GM19240 (cell line): Measurements from ENCODE around the gene ABLIM2.

ENCODE experiments used
- DNase-seq: peaks from one replicate; pipeline ENCODE4 v3.0.0; 2011; ENCODE audit warnings: low spot score; ENCODE audit not compliant: insufficient read length

The ABLIM2 gene

DNA sequence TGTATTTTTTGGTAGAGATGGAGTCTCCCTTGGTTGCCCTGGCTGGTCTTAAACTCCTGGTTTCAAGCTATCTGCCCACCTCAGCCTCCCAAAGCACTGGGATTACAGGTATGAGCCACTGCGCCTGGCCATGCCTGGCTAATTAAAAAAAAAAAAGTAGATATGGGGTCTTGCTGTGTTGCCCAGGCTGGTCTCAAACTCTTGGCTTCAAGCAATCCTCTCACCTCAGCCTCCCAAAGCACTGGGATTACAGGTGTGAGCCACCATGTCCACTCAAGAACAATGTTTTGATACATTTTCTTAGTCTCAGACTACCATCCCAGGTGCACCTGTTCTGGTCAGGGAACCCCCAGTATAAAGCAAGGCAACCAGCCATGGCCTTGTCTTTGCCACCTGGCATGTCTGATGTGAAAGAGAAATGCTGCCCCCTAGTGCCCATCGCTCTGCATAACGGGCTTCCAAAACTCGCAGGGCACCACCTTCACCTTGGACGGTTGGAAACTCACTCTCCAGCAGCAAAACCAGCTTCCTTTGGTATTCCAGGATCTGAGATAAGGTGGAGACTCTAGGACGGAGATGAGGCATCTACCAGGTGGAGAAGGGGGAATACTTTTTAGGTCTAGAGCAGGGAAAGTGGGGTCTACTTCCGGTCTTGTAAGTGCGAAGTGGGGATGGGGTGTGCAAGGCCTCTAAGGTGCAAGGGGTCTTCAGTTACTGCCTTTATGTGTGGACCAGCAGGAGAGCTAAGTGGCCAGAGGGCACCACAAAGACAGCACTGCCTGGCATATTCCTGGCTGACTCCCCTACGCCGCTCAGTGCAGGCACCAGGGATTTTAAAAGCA is 171.2 kb downstream of the ABLIM2 start:
- DNase-seq: peak; percentile 81

- no peak for DNase-seq
These were observed 172.6 kb downstream of the ABLIM2 start for GRCh38 chr4:7985891-7986441.

DNA sequence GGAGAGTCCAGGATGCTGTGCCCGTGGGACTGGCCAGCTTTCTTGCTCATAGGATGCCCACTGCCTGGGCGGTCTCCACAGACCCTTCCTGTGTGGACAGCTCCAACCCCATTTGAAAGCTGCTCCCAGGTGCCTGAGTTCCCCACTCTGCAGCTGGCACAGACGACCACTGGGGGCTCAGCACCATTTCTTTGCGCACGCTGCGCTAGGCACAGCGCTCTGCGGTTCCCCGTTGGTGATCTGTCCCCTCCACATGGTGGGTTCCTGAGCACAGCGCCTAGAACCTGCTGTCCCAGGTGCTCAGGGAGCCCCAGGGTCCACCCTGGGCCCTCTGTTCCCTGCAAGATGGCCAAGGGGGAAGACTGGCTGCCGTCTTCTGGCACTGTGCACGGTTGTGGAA is 173.5 kb downstream of the ABLIM2 start:
- no peak for DNase-seq

GRCh38 chr4:7984286-7984925 is 174.2 kb downstream of the ABLIM2 start:
- DNase-seq: no peak

- no peak for DNase-seq
These were observed 175.3 kb downstream of the ABLIM2 start for GRCh38 chr4:7983296-7983695.

DNA sequence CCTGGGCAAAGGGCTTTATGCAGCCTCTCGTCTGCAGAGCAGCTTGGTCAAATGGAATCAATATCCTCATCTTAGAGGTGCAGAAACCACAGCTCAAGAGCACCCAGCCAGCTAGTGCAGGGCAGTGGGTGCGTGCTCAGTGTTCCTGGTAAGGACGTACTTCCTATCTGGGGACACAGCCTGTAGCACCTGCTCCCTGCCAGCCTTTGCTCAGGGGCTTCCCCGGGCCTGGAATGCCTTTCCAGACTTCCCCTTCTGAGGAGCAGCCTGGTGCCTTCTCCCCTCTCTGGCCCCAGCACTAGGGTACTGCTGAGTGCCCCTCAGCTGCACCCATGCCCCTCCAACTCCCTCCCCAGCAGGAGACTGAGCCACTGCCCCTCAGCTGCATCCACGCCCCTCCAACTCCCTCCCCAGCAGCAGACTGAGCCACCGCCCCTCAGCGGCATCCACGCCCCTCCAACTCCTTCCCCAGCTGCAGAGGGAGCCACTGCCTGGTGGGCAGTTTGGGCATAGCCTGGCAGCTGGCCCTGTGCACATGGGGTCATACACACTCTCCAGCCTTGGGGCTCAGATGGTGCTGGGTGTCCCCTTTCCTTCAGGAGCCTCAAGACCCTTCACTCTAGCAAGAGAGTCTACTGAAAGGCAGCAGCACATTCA is 176.7 kb downstream of the ABLIM2 start:
- DNase-seq: no peak

GRCh38 chr4:7980036-7980435 is 178.6 kb downstream of the ABLIM2 start:
- no peak for DNase-seq

- DNase-seq: no peak
These were observed 179.0 kb downstream of the ABLIM2 start for GRCh38 chr4:7979652-7979968.

- DNase-seq: no peak
These were observed 179.5 kb downstream of the ABLIM2 start for GRCh38 chr4:7978907-7979651.

DNA sequence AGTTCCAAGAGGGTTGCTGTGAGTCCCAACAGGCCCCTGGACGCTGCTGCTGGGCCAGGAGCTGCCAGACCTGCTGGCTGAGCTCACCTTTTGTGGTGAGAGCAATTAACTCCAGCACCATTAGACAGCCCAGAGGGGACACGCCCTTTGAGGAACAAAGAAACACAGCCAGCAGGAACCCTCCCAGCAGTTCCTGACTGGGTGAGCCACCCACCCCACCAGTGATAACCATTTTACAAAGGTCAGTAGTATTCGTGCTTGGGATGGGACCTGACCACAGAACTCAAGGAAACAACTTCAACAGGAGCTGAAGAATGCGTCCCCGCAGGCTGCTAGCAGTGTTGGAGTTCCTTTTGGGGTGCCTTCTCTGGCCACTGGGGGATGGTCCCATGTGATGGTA is 180.1 kb downstream of the ABLIM2 start:
- no peak for DNase-seq

- DNase-seq: no peak
These were observed 182.0 kb downstream of the ABLIM2 start for GRCh38 chr4:7976634-7977033.

DNA sequence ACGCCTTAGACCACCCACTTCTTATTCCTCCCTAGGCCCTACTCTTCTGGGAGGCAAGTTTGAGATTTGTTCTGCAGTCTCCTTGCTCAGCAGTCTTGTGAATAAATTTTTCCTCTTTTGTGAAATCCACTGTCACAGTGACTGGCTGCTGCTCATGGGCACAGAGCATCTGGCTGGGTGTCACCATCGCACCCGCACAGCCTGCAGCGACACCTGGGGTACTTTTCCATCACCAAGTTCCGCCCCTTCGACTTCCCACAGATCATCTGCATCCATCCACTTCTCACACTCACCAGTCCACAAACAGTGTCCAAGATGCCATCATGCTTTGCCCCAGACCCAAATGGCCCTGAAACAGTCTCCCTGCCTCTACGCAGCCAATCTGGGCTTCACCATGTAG is 182.6 kb downstream of the ABLIM2 start:
- DNase-seq: no peak

GRCh38 chr4:7974425-7974824 is 184.2 kb downstream of the ABLIM2 start:
- no peak for DNase-seq

DNA sequence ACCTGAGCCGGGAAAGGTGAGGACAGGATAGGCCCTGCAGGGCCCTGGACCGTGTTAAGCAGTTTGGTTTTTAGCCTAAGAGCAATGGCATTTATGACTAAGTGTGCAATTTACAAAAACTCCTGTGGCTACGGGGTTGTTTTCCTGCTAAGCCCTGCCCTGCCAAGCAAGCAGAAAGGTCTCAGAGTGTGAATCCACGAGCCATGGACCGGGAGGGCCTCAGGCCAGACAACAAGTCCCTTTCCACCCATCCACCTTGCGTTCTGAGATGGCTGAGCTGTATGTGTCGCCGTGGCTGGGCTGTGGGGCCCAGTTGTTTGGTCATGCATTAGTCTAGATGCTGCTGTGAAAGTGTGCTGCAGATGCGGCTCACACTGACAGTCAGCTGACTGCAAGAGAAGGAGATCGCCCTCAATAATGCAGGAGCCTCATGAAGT is 185.1 kb downstream of the ABLIM2 start:
- DNase-seq: no peak

GRCh38 chr4:7971881-7972500 is 186.6 kb downstream of the ABLIM2 start:
- DNase-seq: no peak

DNA sequence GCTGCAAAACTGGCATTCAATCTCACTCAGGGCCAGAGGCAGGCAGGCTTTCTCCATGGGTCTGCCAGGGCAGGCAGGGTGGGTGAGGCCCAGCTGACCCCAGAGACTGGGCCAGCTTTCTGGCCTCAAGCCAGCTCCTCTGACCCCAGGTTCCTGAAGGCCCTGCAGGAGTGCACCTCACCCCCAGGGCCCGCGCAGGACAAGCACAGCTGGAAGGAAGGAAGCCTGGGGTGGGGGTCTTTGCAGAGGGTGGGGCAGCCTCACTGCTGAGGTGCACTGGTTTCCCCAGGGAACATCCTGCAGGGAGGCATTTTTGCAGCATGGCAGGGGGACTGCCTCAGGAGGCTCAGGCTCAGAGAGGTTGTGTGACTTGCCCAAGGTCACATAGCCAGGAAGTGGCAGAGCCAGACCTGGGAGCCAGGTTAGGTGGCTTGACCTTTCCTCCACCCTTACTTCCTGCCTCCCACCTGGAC is 187.4 kb downstream of the ABLIM2 start:
- no peak for DNase-seq

- DNase-seq: no peak
These were observed 188.2 kb downstream of the ABLIM2 start for GRCh38 chr4:7970361-7970946.

DNA sequence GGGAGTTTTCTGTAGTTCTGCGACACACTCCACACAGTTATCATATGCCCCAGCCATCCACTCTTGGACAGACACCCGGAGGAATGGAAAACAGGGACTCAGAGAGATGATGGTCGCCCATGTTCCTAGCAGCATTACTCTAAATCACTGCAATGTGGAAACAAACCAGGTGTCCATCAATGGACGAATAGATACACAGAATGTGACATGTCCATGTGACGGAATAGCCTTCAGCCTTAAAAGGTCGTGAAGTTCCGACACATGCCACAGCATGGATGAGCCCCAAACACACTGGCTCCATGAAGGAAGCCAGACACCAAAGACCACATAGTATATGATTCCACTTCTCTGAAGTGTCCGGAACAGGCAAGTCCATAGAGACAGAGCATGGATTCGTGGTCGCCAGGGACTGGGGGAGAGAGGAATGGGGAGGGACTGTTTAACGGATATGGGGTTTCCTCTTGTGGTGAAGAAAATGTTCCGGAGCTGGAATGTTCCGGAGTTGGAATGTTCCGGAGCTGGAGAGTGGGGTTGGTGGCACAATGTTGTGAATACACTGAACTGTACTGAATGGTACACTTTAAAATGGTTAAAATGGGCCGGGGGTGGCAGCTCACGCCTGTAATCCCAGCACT is 190.2 kb downstream of the ABLIM2 start:
- no peak for DNase-seq

GRCh38 chr4:7967501-7968261 is 190.9 kb downstream of the ABLIM2 start:
- DNase-seq: no peak
